ENCODE data around the gene SGIP1.

Gene SGIP1

GRCh38 chr1:66729119-66729518, 195.2 kb downstream of the SGIP1 start:
- Histone ChIP-seq H2AFZ (ENCODE audit: low read length) (no peak overlapping the region), H3K9me2 (ENCODE audit: low read depth, low read length) (no peaks in the 10 kb centered on the region), H3K4me3 (ENCODE audit: low read depth, low read length, poor library complexity, severe bottlenecking) (no peak overlapping the region), H4K20me1 (ENCODE audit: insufficient read depth, low read length) (no peaks in the 10 kb centered on the region), H3K9ac (ENCODE audit: low read length) (no peak overlapping the region), H3K27ac (ENCODE audit: low read depth, low read length, poor library complexity, severe bottlenecking) (no peak overlapping the region), H3K9me3 (ENCODE audit: low read length) (no peaks in the 10 kb centered on the region), H3K4me1 (ENCODE audit: insufficient read depth, low read length, severe bottlenecking) (peaks cover 22% of the 10 kb centered on the region), H3K27me3 (ENCODE audit: insufficient read depth, low read length) (no peaks in the 10 kb centered on the region), H3K79me2 (ENCODE audit: insufficient read depth, low read length) (no peaks in the 10 kb centered on the region), H3F3A (ENCODE audit: insufficient read depth, low read length) (no peaks in the 10 kb centered on the region), H3K36me3 (ENCODE audit: insufficient read depth, low read length) (no peaks in the 10 kb centered on the region), H3K4me2 (ENCODE audit: low read length) (no peak overlapping the region)
- TF ChIP-seq EZH2 (IDR thresholded peaks at IDR 0.05; ENCODE audit: borderline replicate concordance, low read length) (no peak), CTCF (IDR thresholded peaks at IDR 0.05; ENCODE audit: low read length) (no peak)

GRCh38 chr1:66729523-66729922, 195.6 kb downstream of the SGIP1 start:
- H2AFZ ChIP-seq (ENCODE audit: low read length) = no peak overlapping the region
- H3K27ac ChIP-seq (ENCODE audit: low read depth, low read length, poor library complexity, severe bottlenecking) = no peak overlapping the region
- H4K20me1 ChIP-seq (ENCODE audit: insufficient read depth, low read length) = no peaks in the 10 kb centered on the region
- TF ChIP-seq CTCF (IDR thresholded peaks at IDR 0.05; ENCODE audit: low read length) (no peak), EZH2 (IDR thresholded peaks at IDR 0.05; ENCODE audit: borderline replicate concordance, low read length) (no peak)
- no peaks in the 10 kb centered on the region for H3K9me3 ChIP-seq (ENCODE audit: low read length)
- H3K4me1 ChIP-seq (ENCODE audit: insufficient read depth, low read length, severe bottlenecking) = peaks cover 22% of the 10 kb centered on the region
- no peak overlapping the region for H3K4me2 ChIP-seq (ENCODE audit: low read length)
- no peaks in the 10 kb centered on the region for H3F3A ChIP-seq (ENCODE audit: insufficient read depth, low read length)
- no peak overlapping the region for H3K4me3 ChIP-seq (ENCODE audit: low read depth, low read length, poor library complexity, severe bottlenecking)
- H3K9ac ChIP-seq (ENCODE audit: low read length) = no peak overlapping the region
- H3K27me3 ChIP-seq (ENCODE audit: insufficient read depth, low read length) = no peaks in the 10 kb centered on the region
- H3K9me2 ChIP-seq (ENCODE audit: low read depth, low read length) = no peaks in the 10 kb centered on the region
- H3K36me3 ChIP-seq (ENCODE audit: insufficient read depth, low read length) = no peaks in the 10 kb centered on the region
- no peaks in the 10 kb centered on the region for H3K79me2 ChIP-seq (ENCODE audit: insufficient read depth, low read length)

- Histone ChIP-seq H3K79me2 (ENCODE audit: insufficient read depth, low read length) (no peaks in the 10 kb centered on the region), H3K4me3 (ENCODE audit: low read depth, low read length, poor library complexity, severe bottlenecking) (no peak overlapping the region), H3K4me2 (ENCODE audit: low read length) (no peak overlapping the region), H3K36me3 (ENCODE audit: insufficient read depth, low read length) (no peaks in the 10 kb centered on the region), H3F3A (ENCODE audit: insufficient read depth, low read length) (no peaks in the 10 kb centered on the region), H2AFZ (ENCODE audit: low read length) (no peak overlapping the region), H3K9ac (ENCODE audit: low read length) (no peak overlapping the region), H3K9me2 (ENCODE audit: low read depth, low read length) (no peaks in the 10 kb centered on the region), H3K27me3 (ENCODE audit: insufficient read depth, low read length) (no peaks in the 10 kb centered on the region), H3K4me1 (ENCODE audit: insufficient read depth, low read length, severe bottlenecking) (peaks cover 22% of the 10 kb centered on the region), H4K20me1 (ENCODE audit: insufficient read depth, low read length) (no peaks in the 10 kb centered on the region), H3K27ac (ENCODE audit: low read depth, low read length, poor library complexity, severe bottlenecking) (no peak overlapping the region), H3K9me3 (ENCODE audit: low read length) (no peaks in the 10 kb centered on the region)
- TF ChIP-seq CTCF (IDR thresholded peaks at IDR 0.05; ENCODE audit: low read length) = no peak
- TF ChIP-seq EZH2 (IDR thresholded peaks at IDR 0.05; ENCODE audit: borderline replicate concordance, low read length) = no peak
These were observed 196.5 kb downstream of the SGIP1 start for GRCh38 chr1:66730462-66730861.
